Fibroblast of mammary gland (primary cell): ENCODE results near the gene GALNT2.

Experiments used
- DNase-seq: peaks from one replicate; pipeline ENCODE4 v3.0.0-alpha.2; 2010; ENCODE audit warnings: low read depth
- H3K4me3 ChIP-seq: 2 replicates; pipeline ENCODE4 v1.5.1; 2011; ENCODE audit warnings: low read depth, mild to moderate bottlenecking, low read length, moderate library complexity; ENCODE audit not compliant: control insufficient read depth
- CTCF ChIP-seq: conservative IDR thresholded peaks from 2 replicates; pipeline ENCODE4 v1.5.1; 2011; ENCODE audit warnings: low read depth, low read length, inconsistent platforms; ENCODE audit not compliant: control insufficient read depth, insufficient read depth

The GALNT2 gene

DNA sequence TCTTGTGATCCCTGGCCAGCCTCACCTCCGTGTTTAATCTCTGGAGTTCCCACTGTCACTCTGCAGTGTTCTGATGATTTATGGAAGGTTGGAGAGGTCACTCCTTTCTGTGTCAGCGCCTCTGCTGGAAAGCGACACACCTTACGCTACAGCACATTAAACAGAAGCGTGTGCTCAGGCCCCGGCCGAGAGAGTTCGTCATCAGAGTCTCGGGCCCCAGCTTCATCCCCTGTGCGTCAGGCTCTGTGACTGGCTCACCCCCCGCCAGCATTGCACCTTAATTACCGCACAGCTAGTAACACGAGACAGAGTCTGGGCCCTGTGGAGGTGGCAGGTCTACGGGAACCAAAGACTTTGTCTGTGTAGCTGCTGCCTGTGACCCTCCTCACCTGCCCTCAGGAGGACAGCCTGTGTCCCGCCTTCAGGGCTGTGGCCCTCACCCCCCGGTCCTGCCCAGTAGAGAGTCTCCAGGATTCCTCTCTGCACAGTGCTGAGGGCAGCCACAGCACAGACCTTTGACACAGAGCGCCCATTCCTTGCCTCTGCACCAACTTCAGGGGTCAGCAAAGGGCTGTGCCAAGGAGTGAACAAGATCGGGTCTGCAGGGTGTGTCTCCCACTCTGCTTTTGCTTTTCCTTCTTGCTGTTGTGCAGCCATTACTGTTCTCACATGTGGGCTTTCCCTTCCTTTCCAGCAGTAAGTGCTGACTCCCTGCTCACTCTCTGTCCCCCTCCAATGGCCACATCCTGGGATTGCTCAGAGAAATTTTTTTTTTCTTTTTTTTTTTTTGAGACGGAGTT is 201.5 kb downstream of the GALNT2 start:
- no peak overlapping the region for H3K4me3 ChIP-seq
- DNase-seq: peak; percentile 77

GRCh38 chr1:230270185-230270558 is 203.1 kb downstream of the GALNT2 start:
- H3K4me3 ChIP-seq: no peak overlapping the region
- DNase-seq: no peak
- no peak for TF ChIP-seq CTCF

More for the DNA sequence above, 201.5 kb downstream of the GALNT2 start:
- peak; percentile 85 for TF ChIP-seq CTCF

- H3K4me3 ChIP-seq: no peak overlapping the region
- DNase-seq: no peak
- no peak for TF ChIP-seq CTCF
Observed at GRCh38 chr1:230270559-230271281, 203.7 kb downstream of the GALNT2 start.

GRCh38 chr1:230271300-230272035 is 204.4 kb downstream of the GALNT2 start:
- no peak overlapping the region for H3K4me3 ChIP-seq
- no peak for DNase-seq
- no peak for TF ChIP-seq CTCF

GRCh38 chr1:230272557-230272956 is 205.5 kb downstream of the GALNT2 start:
- no peak for DNase-seq
- TF ChIP-seq CTCF: no peak
- no peak overlapping the region for H3K4me3 ChIP-seq

DNA sequence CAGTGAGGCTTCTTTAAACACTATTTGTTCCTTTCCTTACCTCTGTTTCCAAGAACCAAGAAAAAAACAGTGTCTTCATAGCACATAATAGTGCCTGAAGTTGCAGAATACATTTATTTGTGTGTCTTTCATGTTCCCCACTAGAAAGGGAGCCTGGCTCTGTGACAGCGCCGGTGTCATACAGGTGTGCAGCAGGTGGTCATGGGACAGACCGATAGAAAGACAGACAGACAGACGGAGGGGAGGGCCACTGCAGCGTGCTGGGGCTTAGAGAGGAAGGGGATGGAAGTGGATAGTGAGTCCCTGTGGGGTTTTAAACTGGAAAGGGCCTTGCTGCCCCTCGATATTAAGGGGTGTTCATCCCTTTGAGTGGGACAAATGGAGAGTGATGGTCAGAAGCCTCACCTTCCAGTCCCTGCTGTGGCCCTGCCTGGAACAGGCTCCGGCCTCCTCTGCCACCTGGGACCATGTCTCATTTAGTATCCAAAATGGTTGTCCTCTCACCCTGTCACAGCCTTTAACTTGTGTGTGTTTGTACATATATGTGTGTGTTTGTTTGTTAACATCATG is 206.2 kb downstream of the GALNT2 start:
- TF ChIP-seq CTCF: no peak
- DNase-seq: no peak
- no peak overlapping the region for H3K4me3 ChIP-seq
